B cell (primary cell): ENCODE data around the gene BRF1. TPM values are rescaled to one million over a fixed set of nuclear protein-coding genes. Genes with fewer than 3 reads are reported as not detected.

ENCODE experiments used
- ATAC-seq: fragments of 200-7000 bp; cut with Tn5 transposase; one replicate; pipeline ENCODE4 v1.10.0; 2021; ENCODE audit warnings: low read depth, mild to moderate bottlenecking, moderate number of reproducible peaks, moderate library complexity
- CTCF ChIA-PET: fragments of 350-600 bp; sonication (Branson Sonifier 250); formaldehyde crosslinking; loops from one replicate; lab custom pipeline; 2021; ENCODE audit warnings: antibody characterized with exemption, inconsistent platforms; lab: Charles Lee
- POLR2A ChIA-PET: fragments of 350-600 bp; sonication (Branson Sonifier 250); formaldehyde crosslinking; loops from one replicate; lab custom pipeline; 2021; ENCODE audit warnings: antibody characterized with exemption; lab: Charles Lee
- DNase-seq: peaks from one replicate; pipeline ENCODE4 v3.0.0; 2013
- H2AFZ ChIP-seq: 2 replicates; pipeline ENCODE4 v1.6.1; 2012; ENCODE audit warnings: mild to moderate bottlenecking, low read depth, low read length; ENCODE audit not compliant: insufficient read depth, poor library complexity, severe bottlenecking
- H3K27ac ChIP-seq, 2 donors: 1 replicate in 1 of 2; 2 replicates in 1 of 2; pipeline ENCODE4 v1.5.1; 2012 to 2013; ENCODE audit warnings: low read length in 2 of 2, mild to moderate bottlenecking in 2 of 2, moderate library complexity in 1 of 2
- H3K27me3 ChIP-seq, 4 experiments: fragments of 200-600 bp in 1 of 4; sonication (generic) in 1 of 4; replicated peaks in 1 of 4; 1 replicate in 2 of 4; 2 replicates in 2 of 4; pipeline versions ENCODE4 v1.6.1 to v1.7.0; 2013 to 2016; ENCODE audit warnings: low read length in 3 of 4, mild to moderate bottlenecking in 2 of 4, mixed read lengths in 1 of 4, moderate library complexity in 1 of 4; ENCODE audit not compliant: insufficient read depth in 4 of 4, control insufficient read depth in 3 of 4; ENCODE audit errors: control extremely low read depth in 1 of 4
- H3K36me3 ChIP-seq, 2 experiments: replicated peaks in 1 of 2; 1 replicate in 1 of 2; 2 replicates in 1 of 2; pipeline versions ENCODE4 v1.6.1 to v1.7.1; 2013; ENCODE audit warnings: low read length in 1 of 2; ENCODE audit not compliant: insufficient read depth in 2 of 2, control insufficient read depth in 1 of 2; ENCODE audit errors: control extremely low read depth in 1 of 2, extremely low read depth in 1 of 2
- H3K4me1 ChIP-seq, 2 donors: fragments of 200-600 bp in 1 of 2; sonication (generic) in 1 of 2; 1 replicate in 1 of 2; 2 replicates in 1 of 2; pipeline versions ENCODE4 v1.5.1 to v1.6.1; 2013 to 2017; ENCODE audit warnings: low read length in 2 of 2; ENCODE audit not compliant: control insufficient read depth in 2 of 2, insufficient read depth in 2 of 2
- H3K4me2 ChIP-seq: replicated peaks from 2 replicates; pipeline ENCODE3; 2012; ENCODE audit warnings: mild to moderate bottlenecking, low read depth, low read length; ENCODE audit not compliant: poor library complexity, severe bottlenecking
- H3K4me3 ChIP-seq, 5 experiments: fragments of 200-600 bp in 1 of 5; sonication (generic) in 1 of 5; 1 replicate in 3 of 5; 2 replicates in 2 of 5; pipeline versions ENCODE4 v1.5.1 to v1.7.0; 2011 to 2016; ENCODE audit warnings: low read length in 4 of 5, mild to moderate bottlenecking in 4 of 5, low read depth in 2 of 5, control low read depth in 1 of 5, moderate library complexity in 1 of 5; ENCODE audit not compliant: insufficient read depth in 1 of 5; ENCODE audit errors: control extremely low read depth in 1 of 5, extremely low read depth in 1 of 5
- H3K79me2 ChIP-seq: fragments of 200-600 bp; sonication (generic); one replicate; pipeline ENCODE4 v1.6.0; 2016; ENCODE audit warnings: low read length; ENCODE audit not compliant: control insufficient read depth, insufficient read depth
- H3K9ac ChIP-seq: fragments of 200-600 bp; sonication (generic); 2 replicates; pipeline ENCODE4 v1.6.1; 2017; ENCODE audit warnings: mild to moderate bottlenecking, low read length, moderate library complexity
- H3K9me3 ChIP-seq, 3 donors: one replicate each; pipeline versions ENCODE4 v1.6.1 to v1.7.1; 2013; ENCODE audit warnings: low read length in 2 of 3; ENCODE audit not compliant: control insufficient read depth in 2 of 3, insufficient read depth in 1 of 3; ENCODE audit errors: control extremely low read depth in 1 of 3
- H4K20me1 ChIP-seq: 2 replicates; pipeline ENCODE4 v1.6.0; 2012; ENCODE audit warnings: mild to moderate bottlenecking, low read length; ENCODE audit not compliant: insufficient read depth, control insufficient read depth, poor library complexity, severe bottlenecking
- H3K27ac Mint-ChIP-seq: one replicate; pipeline ENCODE4 v1.8.0; 2021; ENCODE audit warnings: mixed read lengths
- H3K27me3 Mint-ChIP-seq: one replicate; pipeline ENCODE4 v1.8.0; 2021; ENCODE audit warnings: mixed read lengths
- H3K4me1 Mint-ChIP-seq: one replicate; pipeline ENCODE4 v1.8.0; 2021; ENCODE audit warnings: mixed read lengths
- H3K4me3 Mint-ChIP-seq: one replicate; pipeline ENCODE4 v1.8.0; 2021; ENCODE audit warnings: mixed read lengths
- H3K9me3 Mint-ChIP-seq: one replicate; pipeline ENCODE4 v1.8.0; 2022; ENCODE audit warnings: mixed read lengths; ENCODE audit not compliant: insufficient read depth
- EZH2 ChIP-seq: IDR thresholded peaks from 2 replicates; pipeline ENCODE4 v1.6.1; 2012; ENCODE audit warnings: borderline replicate concordance, low read depth, mild to moderate bottlenecking, moderate library complexity, low read length; ENCODE audit not compliant: insufficient read depth, poor library complexity, severe bottlenecking
- WGBS: methylation state at CpG from one replicate; pipeline ENCODE4 v1.1.5; 2013; ENCODE audit warnings: missing lambda C conversion rate; ENCODE audit not compliant: insufficient coverage; 5-methylcytosine and 5-hydroxymethylcytosine counted together
- intact Hi-C: fragments of 100-400 bp; cut with micrococcal nuclease; formaldehyde crosslinking; loops from one replicate; pipeline ENCODE4 v1.10.0; 2022
- polyA plus RNA-seq: library from polyadenylated mRNA; depleted of rRNA; stranded (reverse); fragments of >200 nt; gene quantifications from 2 replicates; pipeline ENCODE4 v1.2.3, GENCODE V29; 2012
- total RNA-seq, 2 donors: library from RNA; stranded (reverse); fragments of 120-200 nt in 1 of 2; gene quantifications; 1 replicate in 1 of 2; 2 replicates in 1 of 2; pipeline versions ENCODE4 v1.2.3 to v1.2.4, GENCODE V29; 2013 to 2022
- TF ChIP-seq, protein P1 (sequence below): fragments of 200-600 bp; IDR thresholded peaks from one replicate; pipeline ENCODE4 v1.8.0; 2022; ENCODE audit warnings: antibody characterized with exemption, mild to moderate bottlenecking

The BRF1 gene
- total and polyA plus RNA-seq, 2 donors (not counting 1 experiment from before 2014, with no cell fraction given) = 24.5 to 55.8 TPM

DNA sequence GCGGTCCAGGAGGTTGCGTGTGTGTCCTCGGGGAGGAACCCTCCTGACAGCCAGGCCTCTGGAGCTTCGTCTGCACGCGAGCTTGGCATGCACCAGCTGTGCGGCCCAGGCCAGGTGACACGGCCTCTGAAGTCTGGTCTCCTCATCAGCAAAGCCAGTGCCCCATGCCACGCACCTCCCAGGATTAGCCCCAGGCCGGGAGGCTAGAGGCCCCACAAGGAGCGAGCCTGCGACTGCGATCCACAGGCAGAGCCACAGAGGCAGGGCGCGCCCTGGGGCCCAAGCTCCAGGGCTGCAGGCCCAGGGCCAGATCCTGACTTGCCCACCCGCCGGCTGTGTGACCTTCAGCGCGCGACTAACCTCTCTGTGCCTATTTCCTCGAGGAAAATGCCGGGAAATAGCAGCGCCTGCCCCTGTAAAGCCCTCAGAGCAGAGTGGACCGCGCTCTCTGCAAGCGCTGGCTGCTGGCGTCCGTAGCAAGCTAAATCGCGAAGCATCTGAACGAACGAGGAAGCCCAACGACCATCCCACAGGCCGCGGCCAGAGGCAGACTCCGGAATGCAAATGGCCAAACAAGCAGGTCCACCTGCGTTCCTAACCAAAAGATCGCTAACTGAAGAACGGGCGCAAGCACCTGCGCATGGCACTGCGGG, 53.0 kb downstream of the BRF1 start:
- Mint-ChIP-seq H3K27me3 (no peaks in the 10 kb centered on the region), H3K4me3 (peak overlapping the region; percentile 86), H3K9me3 (no peaks in the 10 kb centered on the region), H3K4me1 (peaks cover 36% of the 10 kb centered on the region), H3K27ac (peak overlapping the region; percentile 72)
- WGBS = 42% methylated on average over 42 of the region's 42 CpGs
- Histone ChIP-seq H3K4me3 (peak overlapping the region; percentile 64 to 73 (median 71)), H4K20me1 (peaks cover 12% of the 10 kb centered on the region), H2AFZ (peak overlapping the region; percentile 83), H3K4me1 (peaks cover 10 to 16% of the 10 kb centered on the region in 2 donors), H3K36me3 (peaks cover 0 to 11% of the 10 kb centered on the region in 2 experiments), H3K9me3 (no peaks in the 10 kb centered on the region), H3K4me2 (peak overlapping the region; percentile 92), H3K27me3 (no peaks in the 10 kb centered on the region), H3K79me2 (peaks cover 34% of the 10 kb centered on the region), H3K27ac (peak overlapping the region; percentile 48 to 61), H3K9ac (peak overlapping the region; percentile 71)
- ATAC-seq (no peak), DNase-seq (no peak)
- no peak for TF ChIP-seq EZH2
- TF ChIP-seq, protein P1, sequence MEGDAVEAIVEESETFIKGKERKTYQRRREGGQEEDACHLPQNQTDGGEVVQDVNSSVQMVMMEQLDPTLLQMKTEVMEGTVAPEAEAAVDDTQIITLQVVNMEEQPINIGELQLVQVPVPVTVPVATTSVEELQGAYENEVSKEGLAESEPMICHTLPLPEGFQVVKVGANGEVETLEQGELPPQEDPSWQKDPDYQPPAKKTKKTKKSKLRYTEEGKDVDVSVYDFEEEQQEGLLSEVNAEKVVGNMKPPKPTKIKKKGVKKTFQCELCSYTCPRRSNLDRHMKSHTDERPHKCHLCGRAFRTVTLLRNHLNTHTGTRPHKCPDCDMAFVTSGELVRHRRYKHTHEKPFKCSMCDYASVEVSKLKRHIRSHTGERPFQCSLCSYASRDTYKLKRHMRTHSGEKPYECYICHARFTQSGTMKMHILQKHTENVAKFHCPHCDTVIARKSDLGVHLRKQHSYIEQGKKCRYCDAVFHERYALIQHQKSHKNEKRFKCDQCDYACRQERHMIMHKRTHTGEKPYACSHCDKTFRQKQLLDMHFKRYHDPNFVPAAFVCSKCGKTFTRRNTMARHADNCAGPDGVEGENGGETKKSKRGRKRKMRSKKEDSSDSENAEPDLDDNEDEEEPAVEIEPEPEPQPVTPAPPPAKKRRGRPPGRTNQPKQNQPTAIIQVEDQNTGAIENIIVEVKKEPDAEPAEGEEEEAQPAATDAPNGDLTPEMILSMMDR = no peak
- ChIA-PET CTCF (interaction anchor here (1.0 to 2.1 kb wide), 3 partner anchors 45 to 67 kb away, joined by 3 to 7 read pairs (median 3); partner anchors contain the start of genes BRF1 and PACS2), POLR2A (interaction anchor here (0.6 to 2.0 kb wide), 5 partner anchors 22 to 242 kb away, joined by 3 to 7 read pairs (median 4); partner anchors contain the start of genes BRF1 and PACS2)
- intact Hi-C loops = no loop called here

DNA sequence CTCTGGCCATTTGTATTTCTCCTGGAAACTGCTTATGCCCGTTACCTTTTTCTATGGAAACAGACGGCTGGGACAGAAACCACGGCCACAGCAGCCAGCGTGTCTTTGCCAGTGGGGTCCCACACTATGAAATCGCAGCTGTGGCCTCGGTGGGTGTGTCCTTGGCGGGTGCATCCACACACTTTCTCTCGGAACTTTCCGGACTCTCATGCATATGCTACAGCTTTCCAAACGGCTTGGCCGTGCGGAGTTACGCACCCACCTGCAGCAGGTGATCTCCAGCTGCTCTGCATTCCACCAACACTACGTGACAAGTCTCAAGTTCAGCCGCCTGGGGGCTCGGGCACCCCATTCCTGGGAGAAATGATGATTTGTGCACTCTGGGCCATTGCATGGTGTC, 53.8 kb downstream of the BRF1 start:
- H3K36me3 ChIP-seq = peaks cover 0 to 11% of the 10 kb centered on the region in 2 experiments
- Mint-ChIP-seq H3K27me3 (no peaks in the 10 kb centered on the region), H3K4me1 (peaks cover 36% of the 10 kb centered on the region), H3K9me3 (no peaks in the 10 kb centered on the region), H3K27ac (no peak overlapping the region), H3K4me3 (peak overlapping the region; percentile 86)
- no peak overlapping the region for H3K9ac ChIP-seq
- no peak overlapping the region for H3K4me3 ChIP-seq
- no peak overlapping the region for H2AFZ ChIP-seq
- peaks cover 18% of the 10 kb centered on the region for H4K20me1 ChIP-seq
- no peak overlapping the region for H3K27ac ChIP-seq
- ATAC-seq = no peak
- ChIA-PET CTCF (interaction anchor here (2.1 kb wide), 1 partner anchor 54 kb away, joined by 7 read pairs; the partner anchor contains the start of gene BRF1), POLR2A (interaction anchor here (1.9 kb wide), 1 partner anchor 243 kb away, joined by 4 read pairs; no protein-coding TSS in a partner anchor)
- no peak for DNase-seq
- peaks cover 10 to 16% of the 10 kb centered on the region in 2 donors for H3K4me1 ChIP-seq
- H3K9me3 ChIP-seq = no peaks in the 10 kb centered on the region
- H3K4me2 ChIP-seq = peak overlapping the region; percentile 92
- WGBS = 98% methylated on average over 16 of the region's 16 CpGs
- intact Hi-C loops = no loop called here
- TF ChIP-seq, protein P1 = no peak
- peaks cover 42% of the 10 kb centered on the region for H3K79me2 ChIP-seq
- no peaks in the 10 kb centered on the region for H3K27me3 ChIP-seq
